Astrocyte (in vitro differentiated cells and primary cell): ENCODE measurements around the gene KCNG3.

Experiments used
- CTCF ChIP-seq: IDR thresholded peaks from 2 replicates; pipeline ENCODE4 v1.5.1; 2011; ENCODE audit warnings: low read depth, mild to moderate bottlenecking, inconsistent platforms, low read length, moderate library complexity; ENCODE audit not compliant: insufficient read depth
- EZH2 ChIP-seq: IDR thresholded peaks from 2 replicates; pipeline ENCODE4 v1.6.1; 2012; ENCODE audit warnings: mild to moderate bottlenecking, low read length, inconsistent platforms; ENCODE audit not compliant: insufficient read depth

GRCh38 chr2:42456126-42456839 lies 37.5 kb downstream of the KCNG3 start:
- TF ChIP-seq CTCF: no peak
- TF ChIP-seq EZH2: no peak
